Stimulated activated CD4-positive, alpha-beta T cell treated with anti-CD3 and anti-CD28 coated beads, Interleukin-1b, Interleukin-23, amount 100 ng/mL, for 1 hour (primary cell): Measurements from ENCODE around the gene U2SURP.
"Not testable (repeated sequence)": the region's sequence is repeated elsewhere in the genome, so short reads cannot be mapped to it uniquely, and the experiment has no call there.

Experiments used
- DNase-seq, 2 donors: peaks; one replicate each; pipeline ENCODE4 v3.0.0-alpha.2; 2020; ENCODE audit warnings: low read depth in 2 of 2

The U2SURP gene

GRCh38 chr3:143071776-143072175 lies 70.4 kb downstream of the U2SURP start:
- DNase-seq = no peak

GRCh38 chr3:143072298-143073020 lies 71.1 kb downstream of the U2SURP start:
- DNase-seq = not testable (repeated sequence)

GRCh38 chr3:143073541-143073940 lies 72.2 kb downstream of the U2SURP start:
- not testable (repeated sequence) for DNase-seq

- not testable (repeated sequence) for DNase-seq
These were observed 72.6 kb downstream of the U2SURP start for GRCh38 chr3:143073983-143074382.

- no peak for DNase-seq
These were observed 77.5 kb downstream of the U2SURP start for GRCh38 chr3:143078883-143079282.

- no peak for DNase-seq
These were observed 78.8 kb downstream of the U2SURP start for GRCh38 chr3:143080196-143080595.

GRCh38 chr3:143081365-143081764 lies 80.0 kb downstream of the U2SURP start:
- DNase-seq = no peak

GRCh38 chr3:143081844-143082778 lies 80.7 kb downstream of the U2SURP start:
- no peak for DNase-seq

- no peak for DNase-seq
These were observed 82.4 kb downstream of the U2SURP start for GRCh38 chr3:143083781-143084180.

GRCh38 chr3:143084856-143085731 lies 83.7 kb downstream of the U2SURP start:
- no peak for DNase-seq

GRCh38 chr3:143088835-143089234 lies 87.5 kb downstream of the U2SURP start:
- DNase-seq = no peak

GRCh38 chr3:143089965-143090364 lies 88.6 kb downstream of the U2SURP start:
- DNase-seq = no peak

- DNase-seq = no peak
These were observed 89.1 kb downstream of the U2SURP start for GRCh38 chr3:143090486-143090885.

- no peak for DNase-seq
These were observed 89.8 kb downstream of the U2SURP start for GRCh38 chr3:143090976-143091837.

GRCh38 chr3:143092191-143092590 lies 90.8 kb downstream of the U2SURP start:
- DNase-seq = no peak

GRCh38 chr3:143095813-143096212 lies 94.4 kb downstream of the U2SURP start:
- no peak for DNase-seq

- DNase-seq = no peak
These were observed 96.8 kb downstream of the U2SURP start for GRCh38 chr3:143098032-143098764.

GRCh38 chr3:143099210-143099609 lies 97.8 kb downstream of the U2SURP start:
- DNase-seq = no peak

GRCh38 chr3:143099690-143100089 lies 98.3 kb downstream of the U2SURP start:
- DNase-seq = no peak

- no peak for DNase-seq
These were observed 99.1 kb downstream of the U2SURP start for GRCh38 chr3:143100451-143100850.
